ENCODE data around the gene SERTM1. TPM values are rescaled to one million over a fixed set of nuclear protein-coding genes. Genes with fewer than 3 reads are reported as not detected.

SERTM1 gene
- total and polyA plus RNA-seq, 2 of the 4 experiments (the other 2 are of a cell fraction), result not detected

- Histone ChIP-seq H2BK20ac (ENCODE audit: low read depth, low read length) (no peak overlapping the region), H3K9me1 (ENCODE audit: insufficient read depth, low read length) (no peaks in the 10 kb centered on the region), H4K20me1 (ENCODE audit: insufficient read depth, low read length) (no peaks in the 10 kb centered on the region), H2BK120ac (ENCODE audit: low read depth, low read length) (no peak overlapping the region), H4K91ac (ENCODE audit: insufficient read depth, low read depth, low read length) (no peak overlapping the region), H3K36me3 (ENCODE audit: control insufficient read depth, insufficient read depth, low read length) (no peaks in the 10 kb centered on the region), H3K79me1 (ENCODE audit: low read depth in 1 of 2, low read length in 2 of 2) (no peaks in the 10 kb centered on the region), H3K9ac (ENCODE audit: low read depth, low read length) (no peak overlapping the region), H3K9me3 (ENCODE audit: control insufficient read depth, insufficient read depth, low read length) (no peaks in the 10 kb centered on the region), H3K4me2 (ENCODE audit: low read depth, low read length) (no peak overlapping the region), H3K4me1 (ENCODE audit: control insufficient read depth, insufficient read depth, low read length) (no peaks in the 10 kb centered on the region), H3K18ac (ENCODE audit: low read depth, low read length) (no peak overlapping the region), H3K23ac (ENCODE audit: low read depth, low read length) (no peak overlapping the region), H3K4ac (ENCODE audit: low read depth, low read length) (no peak overlapping the region), H3K4me3 (ENCODE audit: insufficient read depth, low read depth, low read length) (no peak overlapping the region), H3K27me3 (ENCODE audit: control insufficient read depth, insufficient read depth, low read length) (no peaks in the 10 kb centered on the region), H2AFZ (replicated peaks; ENCODE audit: low read length, poor library complexity) (no peak overlapping the region), H4K5ac (ENCODE audit: low read depth, low read length) (no peak overlapping the region), H2AK9ac (replicated peaks; ENCODE audit: low read depth, low read length, poor library complexity) (no peak overlapping the region), H3K56ac (ENCODE audit: extremely low read depth, insufficient read depth, low read length) (no peak overlapping the region), H4K8ac (ENCODE audit: low read depth in 2 of 2, low read length in 2 of 2) (no peak overlapping the region), H2BK15ac (ENCODE audit: low read depth, low read length) (no peak overlapping the region), H2AK5ac (ENCODE audit: low read depth, low read length) (no peak overlapping the region), H3K14ac (replicated peaks; ENCODE audit: low read depth, low read length) (no peak overlapping the region), H3K27ac (ENCODE audit: insufficient read depth, low read length) (no peak overlapping the region), H2BK5ac (ENCODE audit: low read depth, low read length, poor library complexity, severe bottlenecking) (no peak overlapping the region)
- TF ChIP-seq MAFK (IDR thresholded peaks at IDR 0.05; ENCODE audit: low read depth, low read length) (no peak), BHLHE40 (IDR thresholded peaks at IDR 0.05; ENCODE audit: low read depth, low read length) (no peak), CTCF (conservative IDR thresholded peaks at IDR 0.05; ENCODE audit: low read depth, low read length) (no peak), FOS (IDR thresholded peaks at IDR 0.05; ENCODE audit: low read depth, low read length) (no peak), CEBPB (IDR thresholded peaks at IDR 0.05; ENCODE audit: low read depth, low read length) (no peak), MXI1 (IDR thresholded peaks at IDR 0.05; ENCODE audit: borderline replicate concordance, low read depth, low read length) (no peak), RCOR1 (IDR thresholded peaks at IDR 0.05; ENCODE audit: insufficient replicate concordance, low read length) (no peak), SMC3 (IDR thresholded peaks at IDR 0.05; ENCODE audit: low read depth, low read length) (no peak), NFE2L2 (IDR thresholded peaks at IDR 0.05; ENCODE audit: low read depth, low read length) (no peak), MAZ (IDR thresholded peaks at IDR 0.05; ENCODE audit: borderline replicate concordance, low read depth, low read length) (no peak), USF2 (IDR thresholded peaks at IDR 0.05; ENCODE audit: low read depth, low read length) (no peak), CHD1 (IDR thresholded peaks at IDR 0.05; ENCODE audit: low read depth, low read length) (no peak), ELK1 (IDR thresholded peaks at IDR 0.05; ENCODE audit: borderline replicate concordance, low read depth, low read length) (no peak), RAD21 (IDR thresholded peaks at IDR 0.05; ENCODE audit: low read length) (no peak), POLR2A (IDR thresholded peaks at IDR 0.05; ENCODE audit: low read depth, low read length) (no peak)
- ChIA-PET CTCF (interaction anchor here (0.6 kb wide), 1 partner anchor 34 kb away, joined by 5 read pairs; no protein-coding TSS in a partner anchor), POLR2A (ENCODE audit: unreplicated experiment) (no interaction called here)
- BruUV-seq (replicated peaks), result no TSS peak
- dilution Hi-C loops (cut with HindIII; ENCODE audit: low sequenced_read_pairs, unreplicated experiment) (no loop called here), in situ Hi-C loops (cut with MboI; ENCODE audit: low sequenced_read_pairs) (no loop called here), intact Hi-C loops (cut with micrococcal nuclease) (no loop called here)
- no peak for ATAC-seq (ENCODE audit: low read depth)
- WGBS, 2 experiments (ENCODE audit: extremely low coverage in 2 of 2, insufficient read length in 1 of 2), result no CpG with 5 or more reads among the region's 1 CpG
- DNase-seq, result no peak
Observed at GRCh38 chr13:36639610-36640009, 34.2 kb upstream of the SERTM1 start.

Data from IMR-90 (cell line).